Left lung (tissue), 10 donors: ENCODE data around the gene KLRD1. TPM values are rescaled to one million over a fixed set of nuclear protein-coding genes. Genes with fewer than 3 reads are reported as not detected.

Experiments used
- ATAC-seq: fragments of 200-7000 bp; cut with Tn5 transposase; one replicate; pipeline ENCODE4 v1.9.1; 2020; ENCODE audit warnings: moderate library complexity
- DNase-seq, 4 donors: peaks; one replicate each; pipeline ENCODE4 v3.0.0-alpha.2; 2013 to 2020
- H3K27ac ChIP-seq, 2 donors: fragments of 200-600 bp; sonication (generic) in 1 of 2; one replicate each; pipeline versions ENCODE4 v1.5.0 to v1.8.0; 2020 to 2021
- H3K27me3 ChIP-seq, 2 donors: fragments of 200-600 bp; sonication (generic) in 1 of 2; one replicate each; pipeline versions ENCODE4 v1.5.0 to v1.8.0; 2020 to 2021
- H3K36me3 ChIP-seq, 2 donors: fragments of 200-600 bp; sonication (generic) in 1 of 2; one replicate each; pipeline versions ENCODE4 v1.5.0 to v1.8.0; 2020 to 2021
- H3K4me1 ChIP-seq, 2 donors: fragments of 200-600 bp; one replicate each; pipeline ENCODE4 v1.8.0; 2021
- H3K4me3 ChIP-seq, 2 donors: fragments of 200-600 bp; sonication (generic) in 1 of 2; one replicate each; pipeline versions ENCODE4 v1.5.0 to v1.8.0; 2020 to 2021; ENCODE audit warnings: mild to moderate bottlenecking in 1 of 2
- H3K9me3 ChIP-seq, 2 donors: fragments of 200-600 bp; sonication (generic) in 1 of 2; one replicate each; pipeline versions ENCODE4 v1.5.0 to v1.8.0; 2020 to 2021
- CTCF ChIP-seq, 2 donors: fragments of 200-600 bp; sonication (generic) in 1 of 2; IDR thresholded peaks; one replicate each; pipeline versions ENCODE4 v1.5.0 to v1.8.0; 2021; ENCODE audit warnings: antibody characterized with exemption in 2 of 2
- intact Hi-C, 2 donors: fragments of 100-400 bp; cut with DNase I; formaldehyde crosslinking; loops; one replicate each; pipeline versions ENCODE4 v1.11.2 to v1.14.2; 2022
- polyA plus RNA-seq, 6 donors: library from polyadenylated mRNA; unstranded; fragments of 120-200 nt; gene quantifications; one replicate each; pipeline ENCODE4 v1.2.1, GENCODE V29; 2013; ENCODE audit not compliant: insufficient read length in 6 of 6
- total RNA-seq, 2 donors: library from RNA; stranded (reverse); fragmentation: NEBNext Ultra II Directional; extraction: Animal tissue kit (Norgen Biotek cat#: 25700); gene quantifications; one replicate each; pipeline ENCODE4 v1.2.1, GENCODE V29; 2021
- donor health status: DM: no; HTN: yes; CAD: no.
- donor health status: DM: no; HTN: no; CAD: no.

Gene KLRD1
- total and polyA plus RNA-seq, 8 donors, result 0.53 to 9.0 (median 1.9) TPM

GRCh38 chr12:10361622-10362021 is 54.0 kb downstream of the KLRD1 start:
- Histone ChIP-seq H3K4me1 (peaks cover 17 to 33% of the 10 kb centered on the region in 2 donors), H3K4me3 (no peak overlapping the region), H3K36me3 (no peaks in the 10 kb centered on the region), H3K27me3 (no peaks in the 10 kb centered on the region), H3K9me3 (no peaks in the 10 kb centered on the region), H3K27ac (peak overlapping the region; percentile 37 to 92)
- ATAC-seq, result peak; percentile 8
- DNase-seq, result no peak
- intact Hi-C loops, result no loop called here
- no peak for TF ChIP-seq CTCF (IDR thresholded peaks at IDR 0.05)

- ATAC-seq (no peak), DNase-seq (no peak)
- no peak for TF ChIP-seq CTCF (IDR thresholded peaks at IDR 0.05)
- intact Hi-C loops, result no loop called here
- Histone ChIP-seq H3K36me3 (no peaks in the 10 kb centered on the region), H3K4me1 (peaks cover 17 to 33% of the 10 kb centered on the region in 2 donors), H3K27me3 (no peaks in the 10 kb centered on the region), H3K27ac (peak overlapping the region; percentile 37 to 92), H3K4me3 (no peak overlapping the region), H3K9me3 (peaks cover 0 to under 1% of the 10 kb centered on the region in 2 donors)
Observed at GRCh38 chr12:10362325-10362724, 54.7 kb downstream of the KLRD1 start.

GRCh38 chr12:10362828-10363657 is 55.4 kb downstream of the KLRD1 start:
- Histone ChIP-seq H3K9me3 (peaks cover 0 to 5% of the 10 kb centered on the region in 2 donors), H3K27ac (peak overlapping the region; percentile 92 to 99), H3K4me1 (peaks cover 17 to 33% of the 10 kb centered on the region in 2 donors), H3K36me3 (no peaks in the 10 kb centered on the region), H3K4me3 (no peak overlapping the region), H3K27me3 (no peaks in the 10 kb centered on the region)
- ATAC-seq (no peak), DNase-seq (no peak)
- intact Hi-C loops, result no loop called here
- no peak for TF ChIP-seq CTCF (IDR thresholded peaks at IDR 0.05)

GRCh38 chr12:10363658-10363913 is 55.9 kb downstream of the KLRD1 start:
- no peak for TF ChIP-seq CTCF (IDR thresholded peaks at IDR 0.05)
- Histone ChIP-seq H3K4me1 (peaks cover 17 to 33% of the 10 kb centered on the region in 2 donors), H3K9me3 (peaks cover 0 to 5% of the 10 kb centered on the region in 2 donors), H3K36me3 (no peaks in the 10 kb centered on the region), H3K27ac (peak overlapping the region; percentile 92 to 99), H3K27me3 (no peaks in the 10 kb centered on the region), H3K4me3 (no peak overlapping the region)
- intact Hi-C loops, result no loop called here
- DNase-seq, result no peak
- no peak for ATAC-seq

GRCh38 chr12:10363914-10364814 is 56.5 kb downstream of the KLRD1 start:
- peaks cover 17 to 33% of the 10 kb centered on the region in 2 donors for H3K4me1 ChIP-seq
- DNase-seq, result peak in 3 of 4 donors; percentile 51 to 63 (median 60)
- peaks cover 0 to 5% of the 10 kb centered on the region in 2 donors for H3K9me3 ChIP-seq
- H3K4me3 ChIP-seq, result peak overlapping the region; percentile 52 to 68
- no peaks in the 10 kb centered on the region for H3K27me3 ChIP-seq
- no peak for TF ChIP-seq CTCF (IDR thresholded peaks at IDR 0.05)
- intact Hi-C loops, result no loop called here
- ATAC-seq, result peak; percentile 65
- peak overlapping the region; percentile 92 to 99 for H3K27ac ChIP-seq
- H3K36me3 ChIP-seq, result no peaks in the 10 kb centered on the region
